ENCODE measurements around the gene PSMD12. TPM values are rescaled to one million over a fixed set of nuclear protein-coding genes. Genes with fewer than 3 reads are reported as not detected.
"Not testable (repeated sequence)": the region's sequence is repeated elsewhere in the genome, so short reads cannot be mapped to it uniquely, and the experiment has no call there.

Gene PSMD12
- total RNA-seq, 1 donor from 2014 or later = 55.7 TPM

- Mint-ChIP-seq H3K27me3 (ENCODE audit: unreplicated experiment) (no peaks in the 10 kb centered on the region), H3K27ac (ENCODE audit: unreplicated experiment) (no peak overlapping the region)
- TF ChIP-seq CTCF (IDR thresholded peaks at IDR 0.05; ENCODE audit: partially characterized antibody, unreplicated experiment) = no peak
These were observed 25.7 kb upstream of the PSMD12 start for GRCh38 chr17:67392111-67392510.

DNA sequence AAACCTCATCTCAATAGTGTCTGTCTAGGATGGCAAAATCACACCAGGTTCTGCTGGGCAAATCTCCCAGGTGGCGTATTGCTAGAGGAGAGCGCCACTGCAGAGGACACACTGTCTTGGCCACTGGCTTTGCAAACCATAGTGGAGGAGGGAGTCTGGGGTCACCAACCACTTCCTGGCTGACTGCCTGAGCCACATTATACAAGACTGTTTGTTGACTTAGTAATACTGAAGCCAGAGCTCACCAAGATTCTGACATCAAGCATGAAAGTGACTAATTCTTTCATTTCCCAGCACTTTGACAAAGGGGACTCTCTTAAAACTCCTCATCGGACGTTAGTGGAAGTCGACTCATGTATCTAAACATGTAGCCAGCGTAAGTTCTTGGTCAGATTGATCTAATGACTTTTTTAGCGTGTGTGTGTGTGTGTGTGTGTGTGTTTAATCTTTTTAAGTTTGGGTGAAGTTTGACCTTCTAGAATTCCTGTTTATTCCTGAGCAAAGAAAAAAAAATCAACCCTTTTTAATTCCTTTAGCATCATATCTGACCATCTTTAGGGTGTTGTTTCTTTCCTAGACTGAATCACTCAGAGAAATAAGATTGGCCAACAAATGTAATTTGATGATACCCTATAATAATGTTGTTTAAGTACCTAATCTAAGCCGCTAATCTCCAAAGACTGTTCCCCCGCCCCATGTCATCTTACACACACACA is 24.4 kb upstream of the PSMD12 start:
- Mint-ChIP-seq H3K27me3 (ENCODE audit: unreplicated experiment) (no peaks in the 10 kb centered on the region), H3K27ac (ENCODE audit: unreplicated experiment) (no peak overlapping the region), H3K9me3 (ENCODE audit: unreplicated experiment) (no peaks in the 10 kb centered on the region), H3K4me1 (ENCODE audit: low read depth, unreplicated experiment) (peaks cover 5% of the 10 kb centered on the region), H3K4me3 (ENCODE audit: unreplicated experiment) (no peak overlapping the region), H3K36me3 (ENCODE audit: unreplicated experiment) (no peaks in the 10 kb centered on the region)
- DNase-seq = no peak
- TF ChIP-seq CTCF (IDR thresholded peaks at IDR 0.05; ENCODE audit: partially characterized antibody, unreplicated experiment) = no peak

More at GRCh38 chr17:67392111-67392510, 25.7 kb upstream of the PSMD12 start:
- Mint-ChIP-seq H3K4me1 (ENCODE audit: low read depth, unreplicated experiment) (peaks cover 3% of the 10 kb centered on the region), H3K4me3 (ENCODE audit: unreplicated experiment) (no peak overlapping the region), H3K36me3 (ENCODE audit: unreplicated experiment) (no peaks in the 10 kb centered on the region), H3K9me3 (ENCODE audit: unreplicated experiment) (no peaks in the 10 kb centered on the region)
- DNase-seq = no peak

DNA sequence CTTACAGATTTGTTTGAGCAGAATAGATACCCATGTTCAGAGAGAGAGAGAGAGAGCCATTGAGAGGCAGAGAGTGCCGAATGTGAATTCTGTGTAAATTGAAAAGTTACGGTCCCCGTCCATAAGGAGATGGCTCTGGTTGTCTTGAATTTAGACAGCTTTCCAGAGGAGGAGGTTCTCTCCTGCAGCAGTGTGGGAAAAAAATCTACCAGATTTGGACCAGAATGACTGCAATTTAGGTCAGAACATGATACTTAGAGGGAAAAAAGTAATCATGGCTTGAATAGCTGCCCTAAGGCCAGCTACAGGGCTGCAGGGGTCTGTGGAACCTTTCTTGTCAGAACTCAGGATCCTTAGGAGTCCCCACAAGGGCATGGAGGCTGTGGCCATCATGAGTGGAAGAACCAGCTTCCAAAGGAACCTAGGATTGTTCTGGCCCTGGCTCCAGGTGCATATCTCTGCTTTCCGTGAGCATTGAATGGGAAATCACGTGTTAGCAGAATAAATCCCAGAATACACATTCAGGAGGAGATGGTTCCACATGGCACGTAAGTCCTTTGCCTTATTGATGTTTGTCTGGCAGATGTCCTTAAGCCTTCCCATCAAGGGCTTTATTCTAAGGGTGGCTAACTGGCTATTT is 23.7 kb upstream of the PSMD12 start:
- DNase-seq = no peak
- no peak for TF ChIP-seq CTCF (IDR thresholded peaks at IDR 0.05; ENCODE audit: partially characterized antibody, unreplicated experiment)
- Mint-ChIP-seq H3K36me3 (ENCODE audit: unreplicated experiment) (no peaks in the 10 kb centered on the region), H3K27me3 (ENCODE audit: unreplicated experiment) (no peaks in the 10 kb centered on the region), H3K9me3 (ENCODE audit: unreplicated experiment) (no peaks in the 10 kb centered on the region), H3K4me3 (ENCODE audit: unreplicated experiment) (no peak overlapping the region), H3K4me1 (ENCODE audit: low read depth, unreplicated experiment) (peaks cover 9% of the 10 kb centered on the region), H3K27ac (ENCODE audit: unreplicated experiment) (no peak overlapping the region)

GRCh38 chr17:67388986-67389385 is 22.6 kb upstream of the PSMD12 start:
- Mint-ChIP-seq H3K36me3 (ENCODE audit: unreplicated experiment) (no peaks in the 10 kb centered on the region), H3K27ac (ENCODE audit: unreplicated experiment) (no peak overlapping the region), H3K4me1 (ENCODE audit: low read depth, unreplicated experiment) (peaks cover 9% of the 10 kb centered on the region), H3K27me3 (ENCODE audit: unreplicated experiment) (no peaks in the 10 kb centered on the region), H3K9me3 (ENCODE audit: unreplicated experiment) (no peaks in the 10 kb centered on the region), H3K4me3 (ENCODE audit: unreplicated experiment) (no peak overlapping the region)
- no peak for DNase-seq
- TF ChIP-seq CTCF (IDR thresholded peaks at IDR 0.05; ENCODE audit: partially characterized antibody, unreplicated experiment) = no peak

DNA sequence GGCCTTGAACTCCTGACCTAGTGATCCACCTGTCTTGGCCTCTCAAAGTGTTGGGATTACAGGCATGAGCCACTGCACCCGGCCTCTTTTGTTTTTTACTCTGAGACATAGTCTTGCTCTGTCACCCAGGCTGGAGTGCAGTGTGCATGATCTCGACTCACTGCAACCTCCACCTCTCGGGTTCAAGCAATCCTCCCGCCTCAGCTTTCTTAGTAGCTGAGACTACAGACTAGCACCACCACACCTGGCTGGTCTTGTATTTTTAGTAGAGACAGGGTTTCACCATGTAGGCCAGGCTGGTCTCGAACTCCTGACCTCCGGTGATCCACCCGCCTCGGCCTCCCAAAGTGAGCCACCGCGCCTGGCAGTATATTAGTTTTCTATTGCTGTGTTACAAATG is 22.2 kb upstream of the PSMD12 start:
- not testable (repeated sequence) for H3K27me3 Mint-ChIP-seq (ENCODE audit: unreplicated experiment); H3K4me1 Mint-ChIP-seq (ENCODE audit: low read depth, unreplicated experiment); H3K4me3 Mint-ChIP-seq (ENCODE audit: unreplicated experiment); H3K9me3 Mint-ChIP-seq (ENCODE audit: unreplicated experiment); DNase-seq; H3K27ac Mint-ChIP-seq (ENCODE audit: unreplicated experiment); H3K36me3 Mint-ChIP-seq (ENCODE audit: unreplicated experiment)

All from glutamatergic neuron (in vitro differentiated cells).